ENCODE data around the gene PPP2R3A.

DNA sequence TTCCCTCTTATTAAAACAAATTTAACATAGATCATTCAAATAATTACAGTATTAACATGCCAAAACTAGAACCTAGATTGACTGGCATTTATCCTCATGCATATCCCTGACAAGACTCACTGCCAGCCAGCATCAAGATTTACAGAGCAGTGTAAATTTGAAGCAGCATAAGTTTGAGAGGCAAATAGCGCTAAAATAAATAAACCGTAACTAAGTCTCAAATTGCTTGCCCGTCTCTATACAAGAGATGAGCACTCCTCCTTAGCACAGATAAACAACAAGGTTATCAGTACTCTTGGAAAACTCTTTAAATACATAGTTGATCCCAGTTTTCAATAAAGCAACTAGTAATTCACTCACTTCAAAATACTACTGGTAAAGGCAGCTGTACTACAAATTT, 201.0 kb downstream of the PPP2R3A start:
- TF ChIP-seq, protein P1, sequence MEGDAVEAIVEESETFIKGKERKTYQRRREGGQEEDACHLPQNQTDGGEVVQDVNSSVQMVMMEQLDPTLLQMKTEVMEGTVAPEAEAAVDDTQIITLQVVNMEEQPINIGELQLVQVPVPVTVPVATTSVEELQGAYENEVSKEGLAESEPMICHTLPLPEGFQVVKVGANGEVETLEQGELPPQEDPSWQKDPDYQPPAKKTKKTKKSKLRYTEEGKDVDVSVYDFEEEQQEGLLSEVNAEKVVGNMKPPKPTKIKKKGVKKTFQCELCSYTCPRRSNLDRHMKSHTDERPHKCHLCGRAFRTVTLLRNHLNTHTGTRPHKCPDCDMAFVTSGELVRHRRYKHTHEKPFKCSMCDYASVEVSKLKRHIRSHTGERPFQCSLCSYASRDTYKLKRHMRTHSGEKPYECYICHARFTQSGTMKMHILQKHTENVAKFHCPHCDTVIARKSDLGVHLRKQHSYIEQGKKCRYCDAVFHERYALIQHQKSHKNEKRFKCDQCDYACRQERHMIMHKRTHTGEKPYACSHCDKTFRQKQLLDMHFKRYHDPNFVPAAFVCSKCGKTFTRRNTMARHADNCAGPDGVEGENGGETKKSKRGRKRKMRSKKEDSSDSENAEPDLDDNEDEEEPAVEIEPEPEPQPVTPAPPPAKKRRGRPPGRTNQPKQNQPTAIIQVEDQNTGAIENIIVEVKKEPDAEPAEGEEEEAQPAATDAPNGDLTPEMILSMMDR (IDR thresholded peaks at IDR 0.05; ENCODE audit: low read length): no peak
- TF ChIP-seq EZH2phosphoT487 (IDR thresholded peaks at IDR 0.05; ENCODE audit: low read length): no peak
